DND-41 (cell line): ENCODE results near the gene CAPRIN1.

ENCODE experiments used
- CTCF ChIP-seq: IDR thresholded peaks from 2 replicates; pipeline ENCODE4 v1.5.1; 2012; ENCODE audit warnings: borderline replicate concordance, low read length, moderate library complexity, mild to moderate bottlenecking; ENCODE audit not compliant: poor library complexity, severe bottlenecking; ENCODE audit errors: extremely low read depth
- EZH2 ChIP-seq: IDR thresholded peaks from 3 replicates; pipeline ENCODE4 v1.6.1; 2012; ENCODE audit warnings: borderline replicate concordance, low read depth, mild to moderate bottlenecking, moderate library complexity, low read length, inconsistent platforms; ENCODE audit not compliant: severe bottlenecking

GRCh38 chr11:34063061-34063795 is 11.7 kb downstream of the CAPRIN1 start:
- TF ChIP-seq CTCF (no peak), EZH2 (no peak)
